GM12878 (cell line): ENCODE data around the gene PKD1L1. TPM values are rescaled to one million over a fixed set of nuclear protein-coding genes. Genes with fewer than 3 reads are reported as not detected.

ENCODE experiments used
- ATAC-seq: fragments of 200-7000 bp; cut with Tn5 transposase; 3 replicates; pipeline ENCODE4 v1.9.1; 2020; ENCODE audit warnings: mild to moderate bottlenecking, moderate library complexity
- BruUV-seq: library from RNA; stranded (reverse); fragments of 400-500 nt; replicated peaks from 2 replicates; lab custom pipeline; 2021; lab: Mats Ljungman, UMichigan
- CTCF ChIA-PET: fragments of 300-600 bp; sonication (Branson Sonifier 250); formaldehyde crosslinking; extraction: SDS; loops from one replicate; lab custom pipeline; 2021; ENCODE audit warnings: inconsistent platforms; lab: Yijun Ruan, JAX
- POLR2A ChIA-PET: fragments of 350-600 bp; formaldehyde crosslinking; extraction: SDS; loops from one replicate; lab custom pipeline; 2021; ENCODE audit warnings: inconsistent platforms; lab: Charles Lee
- RAD21 ChIA-PET: fragments of 300-600 bp; sonication (Branson Sonifier 250); formaldehyde crosslinking; loops from one replicate; lab custom pipeline; 2023; ENCODE audit warnings: antibody characterized with exemption; ENCODE audit not compliant: unreplicated experiment; lab: Charles Lee
- SMC1A ChIA-PET: fragments of 300-600 bp; sonication (Branson Sonifier 250); formaldehyde crosslinking; loops from one replicate; lab custom pipeline; 2023; ENCODE audit not compliant: unreplicated experiment, uncharacterized antibody; lab: Charles Lee
- DNase-seq: peaks from one replicate; pipeline ENCODE4 v3.0.0-alpha.2; 2011; ENCODE audit warnings: low read depth, low spot score
- FAIRE-seq: peaks from 3 replicates; lab custom pipeline; 2011; peaks lifted over from hg19 to GRCh38; lab: Jason Lieb, UNC
- H2AFZ ChIP-seq: 2 replicates; pipeline ENCODE4 v1.6.0; 2011; ENCODE audit warnings: low read depth, low read length, control low read depth; ENCODE audit not compliant: control insufficient read depth
- H3K27ac ChIP-seq: 2 replicates; pipeline ENCODE4 v1.5.1; 2011; ENCODE audit warnings: control low read depth; ENCODE audit not compliant: control insufficient read depth, insufficient read depth
- H3K27me3 ChIP-seq, 2 experiments: replicated peaks in 1 of 2; 2 replicates each; pipeline versions ENCODE4 v1.6.0 to v1.6.1; 2011; ENCODE audit warnings: low read length in 1 of 2; ENCODE audit not compliant: control insufficient read depth in 2 of 2, insufficient read depth in 2 of 2
- H3K36me3 ChIP-seq, 2 experiments: 2 replicates each; pipeline ENCODE4 v1.5.1; 2011; ENCODE audit warnings: low read length in 1 of 2; ENCODE audit not compliant: control insufficient read depth in 2 of 2, insufficient read depth in 2 of 2
- H3K4me1 ChIP-seq: 2 replicates; pipeline ENCODE4 v1.6.1; 2011; ENCODE audit warnings: mild to moderate bottlenecking, low read length, moderate library complexity, mixed read lengths; ENCODE audit not compliant: control insufficient read depth, insufficient read depth
- H3K4me2 ChIP-seq: 2 replicates; pipeline ENCODE4 v1.6.0; 2011; ENCODE audit warnings: control low read depth; ENCODE audit not compliant: control insufficient read depth, insufficient read depth
- H3K4me3 ChIP-seq: fragments of 200-600 bp; sonication (generic); 2 replicates; pipeline ENCODE4 v1.5.1; 2016
- H3K79me2 ChIP-seq: 2 replicates; pipeline ENCODE4 v1.6.0; 2011; ENCODE audit warnings: low read length; ENCODE audit not compliant: control insufficient read depth, insufficient read depth
- H3K9ac ChIP-seq: 2 replicates; pipeline ENCODE4 v1.8.0; 2011; ENCODE audit warnings: low read length, control low read depth, mixed read lengths; ENCODE audit not compliant: control insufficient read depth, insufficient read depth
- H3K9me3 ChIP-seq: replicated peaks from 3 replicates; pipeline ENCODE4 v1.5.1; 2011; ENCODE audit warnings: mild to moderate bottlenecking, low read length; ENCODE audit not compliant: control insufficient read depth, insufficient read depth
- H4K20me1 ChIP-seq: 2 replicates; pipeline ENCODE4 v1.6.0; 2011; ENCODE audit not compliant: control insufficient read depth, insufficient read depth
- BMI1 ChIP-seq: fragments of 450-650 bp; IDR thresholded peaks from 2 replicates; pipeline ENCODE4 v1.6.1; 2016; ENCODE audit warnings: mild to moderate bottlenecking, moderate library complexity, borderline replicate concordance
- FOXK2 ChIP-seq: fragments of 450-650 bp; IDR thresholded peaks from 2 replicates; pipeline ENCODE4 v1.6.1; 2017; ENCODE audit warnings: mild to moderate bottlenecking, moderate library complexity
- GATAD2B ChIP-seq: fragments of 450-650 bp; conservative IDR thresholded peaks from 2 replicates; pipeline ENCODE4 v1.6.1; 2017; ENCODE audit warnings: low read depth, mild to moderate bottlenecking, moderate library complexity
- SMARCA5 ChIP-seq: fragments of 450-650 bp; IDR thresholded peaks from 2 replicates; pipeline ENCODE4 v1.6.1; 2017; ENCODE audit warnings: mild to moderate bottlenecking
- TCF12 ChIP-seq: IDR thresholded peaks from 2 replicates; pipeline ENCODE4 v1.6.1; 2011; ENCODE audit warnings: low read depth, mild to moderate bottlenecking, low read length
- TCF3 ChIP-seq: IDR thresholded peaks from 2 replicates; pipeline ENCODE4 v1.6.1; 2012; ENCODE audit warnings: low read depth, mild to moderate bottlenecking, low read length, borderline replicate concordance; ENCODE audit not compliant: insufficient read depth
- WRNIP1 ChIP-seq: IDR thresholded peaks from 2 replicates; pipeline ENCODE4 v1.6.1; 2011; ENCODE audit warnings: low read depth, low read length, improper control_type of control experiment, borderline replicate concordance
- ZBTB4 ChIP-seq: fragments of 450-650 bp; formaldehyde crosslinking; IDR thresholded peaks from 2 replicates; pipeline ENCODE4 v1.4.0; 2022; ENCODE audit warnings: mild to moderate bottlenecking, moderate library complexity
- ZNF207 ChIP-seq: fragments of 450-650 bp; IDR thresholded peaks from 2 replicates; pipeline ENCODE4 v1.6.1; 2014; ENCODE audit warnings: antibody characterized with exemption, mild to moderate bottlenecking, borderline replicate concordance
- WGBS: methylation state at CpG from one replicate; pipeline ENCODE4 v1.1.6; 2016; ENCODE audit warnings: low lambda C conversion rate; ENCODE audit not compliant: insufficient replicate concordance, insufficient coverage; ENCODE audit errors: missing lambda C conversion rate; 5-methylcytosine and 5-hydroxymethylcytosine counted together
- in situ Hi-C: fragments of 300-500 bp; cut with MboI; formaldehyde crosslinking; loops from 9 replicates; pipeline ENCODE4 v1.14.3; 2018; ENCODE audit warnings: mixed read lengths
- intact Hi-C: fragments of 100-400 bp; cut with micrococcal nuclease; formaldehyde crosslinking; loops from one replicate; pipeline ENCODE4 v1.14.2; 2022; ENCODE audit not compliant: unreplicated experiment
- polyA plus RNA-seq, 11 experiments: library from polyadenylated mRNA; depleted of rRNA in 4 of 11; unstranded in 6 of 11; stranded (reverse) in 5 of 11; fragments of >200 nt; fragmentation: Nextera tagmentation in 4 of 11; fragmentation: Illumina TruSeq in 1 of 11; extraction: Ambion mirVana in 4 of 11; extraction: Trizol in 1 of 11; gene quantifications; 1 replicate in 1 of 11; 2 replicates in 10 of 11; pipeline versions ENCODE4 v1.2.1 to v1.2.3, GENCODE V29; 2011 to 2016; ENCODE audit warnings: inconsistent platforms in 2 of 11, missing spikeins in 2 of 11, low read depth in 1 of 11
- total RNA-seq, 4 experiments: library from RNA; depleted of rRNA in 3 of 4; stranded (reverse); fragments of >200 nt in 3 of 4; fragmentation: Illumina TruSeq in 1 of 4; extraction: Trizol in 1 of 4; gene quantifications; 2 replicates each; pipeline versions ENCODE4 v1.2.1 to v1.2.3, GENCODE V29; 2013 to 2021
- TF ChIP-seq, protein P1 (sequence below): fragments of 450-650 bp; IDR thresholded peaks from 2 replicates; pipeline ENCODE4 v1.6.1; 2016; ENCODE audit warnings: mild to moderate bottlenecking
- TF ChIP-seq, protein P2 (sequence below): fragments of 450-650 bp; IDR thresholded peaks from 2 replicates; pipeline ENCODE4 v1.6.1; 2017; ENCODE audit warnings: mild to moderate bottlenecking
- TF ChIP-seq, protein P3 (sequence below): IDR thresholded peaks from 2 replicates; pipeline ENCODE4 v1.6.1; 2012; ENCODE audit warnings: low read depth, low read length, improper control_type of control experiment

The PKD1L1 gene
- total and polyA plus RNA-seq, 10 of the 15 experiments (the other 5 are each of a cell fraction or from before 2014, with no cell fraction given): under 0.01 to 0.05 (median 0.02) TPM; not detected in 3

- TF ChIP-seq ZBTB4 (CRISPR knock-in tag): no peak
- no peak for TF ChIP-seq TCF3
- no peak for TF ChIP-seq SMARCA5
- no peak for TF ChIP-seq WRNIP1
- no peak for TF ChIP-seq TCF12
- TF ChIP-seq BMI1: no peak
- TF ChIP-seq, protein P1, sequence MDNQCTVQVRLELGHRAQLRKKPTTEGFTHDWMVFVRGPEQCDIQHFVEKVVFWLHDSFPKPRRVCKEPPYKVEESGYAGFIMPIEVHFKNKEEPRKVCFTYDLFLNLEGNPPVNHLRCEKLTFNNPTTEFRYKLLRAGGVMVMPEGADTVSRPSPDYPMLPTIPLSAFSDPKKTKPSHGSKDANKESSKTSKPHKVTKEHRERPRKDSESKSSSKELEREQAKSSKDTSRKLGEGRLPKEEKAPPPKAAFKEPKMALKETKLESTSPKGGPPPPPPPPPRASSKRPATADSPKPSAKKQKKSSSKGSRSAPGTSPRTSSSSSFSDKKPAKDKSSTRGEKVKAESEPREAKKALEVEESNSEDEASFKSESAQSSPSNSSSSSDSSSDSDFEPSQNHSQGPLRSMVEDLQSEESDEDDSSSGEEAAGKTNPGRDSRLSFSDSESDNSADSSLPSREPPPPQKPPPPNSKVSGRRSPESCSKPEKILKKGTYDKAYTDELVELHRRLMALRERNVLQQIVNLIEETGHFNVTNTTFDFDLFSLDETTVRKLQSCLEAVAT: no peak
- TF ChIP-seq FOXK2: no peak
- TF ChIP-seq, all 136 proteins: peak for 0
Measured at GRCh38 chr7:47796347-47796746, 151.9 kb downstream of the PKD1L1 start (continued).

DNA sequence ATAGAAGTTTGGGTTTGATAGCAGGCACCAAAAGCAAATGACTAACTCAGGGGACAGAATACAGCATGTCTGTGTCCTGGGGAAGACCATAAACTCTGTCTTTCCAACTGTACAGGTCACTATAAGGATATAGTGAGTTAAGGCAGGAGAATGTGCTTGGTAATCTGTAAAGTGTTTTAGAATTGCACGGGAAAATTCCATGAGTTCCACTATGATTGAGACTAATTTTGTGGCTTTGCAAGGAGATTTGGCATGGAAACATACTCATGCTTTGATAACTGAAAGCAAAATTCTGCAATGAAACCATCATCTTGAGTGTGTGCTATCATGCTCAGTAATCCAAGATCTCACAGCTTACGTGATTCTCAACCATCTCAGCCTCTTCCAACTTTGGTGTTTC, 152.6 kb downstream of the PKD1L1 start:
- Histone ChIP-seq H3K79me2 (no peaks in the 10 kb centered on the region), H3K9ac (no peak overlapping the region), H3K27ac (no peak overlapping the region), H3K4me2 (no peak overlapping the region), H4K20me1 (no peaks in the 10 kb centered on the region), H3K9me3 (no peaks in the 10 kb centered on the region), H3K36me3 (no peaks in the 10 kb centered on the region), H3K4me1 (no peaks in the 10 kb centered on the region), H3K27me3 (no peaks in the 10 kb centered on the region; a peak in 1 of 4 replicates), H2AFZ (no peak overlapping the region), H3K4me3 (no peak overlapping the region)
- POLR2A ChIA-PET: no interaction called here
- SMC1A ChIA-PET: no interaction called here
- DNase-seq (no peak), ATAC-seq (no peak), FAIRE-seq (no peak)
- in situ Hi-C loops: no loop called here
- RAD21 ChIA-PET: no interaction called here
- intact Hi-C loops: no loop called here
- WGBS: 0% methylated on average over 2 of the region's 2 CpGs
- CTCF ChIA-PET: no interaction called here
- no TSS peak for BruUV-seq
- no peak for TF ChIP-seq ZBTB4 (CRISPR knock-in tag)
- TF ChIP-seq, protein P2, sequence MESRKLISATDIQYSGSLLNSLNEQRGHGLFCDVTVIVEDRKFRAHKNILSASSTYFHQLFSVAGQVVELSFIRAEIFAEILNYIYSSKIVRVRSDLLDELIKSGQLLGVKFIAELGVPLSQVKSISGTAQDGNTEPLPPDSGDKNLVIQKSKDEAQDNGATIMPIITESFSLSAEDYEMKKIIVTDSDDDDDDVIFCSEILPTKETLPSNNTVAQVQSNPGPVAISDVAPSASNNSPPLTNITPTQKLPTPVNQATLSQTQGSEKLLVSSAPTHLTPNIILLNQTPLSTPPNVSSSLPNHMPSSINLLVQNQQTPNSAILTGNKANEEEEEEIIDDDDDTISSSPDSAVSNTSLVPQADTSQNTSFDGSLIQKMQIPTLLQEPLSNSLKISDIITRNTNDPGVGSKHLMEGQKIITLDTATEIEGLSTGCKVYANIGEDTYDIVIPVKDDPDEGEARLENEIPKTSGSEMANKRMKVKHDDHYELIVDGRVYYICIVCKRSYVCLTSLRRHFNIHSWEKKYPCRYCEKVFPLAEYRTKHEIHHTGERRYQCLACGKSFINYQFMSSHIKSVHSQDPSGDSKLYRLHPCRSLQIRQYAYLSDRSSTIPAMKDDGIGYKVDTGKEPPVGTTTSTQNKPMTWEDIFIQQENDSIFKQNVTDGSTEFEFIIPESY: no peak
- no peak for TF ChIP-seq GATAD2B
- TF ChIP-seq, protein P3, sequence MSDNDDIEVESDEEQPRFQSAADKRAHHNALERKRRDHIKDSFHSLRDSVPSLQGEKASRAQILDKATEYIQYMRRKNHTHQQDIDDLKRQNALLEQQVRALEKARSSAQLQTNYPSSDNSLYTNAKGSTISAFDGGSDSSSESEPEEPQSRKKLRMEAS: no peak
- no peak for TF ChIP-seq ZNF207
